CD4-positive, alpha-beta T cell treated with Interleukin-4 for 1 hour (primary cell): ENCODE measurements around the gene FATE1.
"Not testable (repeated sequence)": the region's sequence is repeated elsewhere in the genome, so short reads cannot be mapped to it uniquely, and the experiment has no call there.

Source experiments
- DNase-seq, 2 donors: peaks; one replicate each; pipeline ENCODE4 v3.0.0-alpha.2; 2020 to 2022

The FATE1 gene

GRCh38 chrX:151715752-151716151, at the start of gene FATE1:
Gene FATE1, plus strand, starts transcription at chrX:151716035. Its CDS starts 85 bp downstream, at chrX:151716120.
- no peak for DNase-seq

GRCh38 chrX:151675121-151675746, 40.6 kb upstream of the FATE1 start:
- no peak for DNase-seq

DNA sequence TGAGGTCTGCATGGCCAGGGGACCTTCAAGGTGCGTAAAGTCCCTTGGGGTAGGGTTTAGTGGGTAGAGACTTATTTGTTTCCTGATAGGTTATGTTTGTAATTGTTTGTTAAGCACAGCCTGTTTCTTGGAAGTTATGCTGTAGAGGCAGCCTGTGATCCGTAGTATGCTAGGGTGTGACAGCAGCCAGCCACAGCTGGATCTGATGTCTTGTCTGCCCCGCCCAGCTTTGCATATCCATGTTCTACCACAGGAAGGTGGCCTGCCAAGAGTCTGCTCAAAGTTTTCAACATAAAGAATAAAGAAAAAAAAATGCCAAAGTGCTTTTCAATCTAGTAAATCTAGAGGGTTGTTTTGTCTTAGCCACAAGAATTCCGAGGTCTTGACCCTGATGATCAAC, 39.6 kb upstream of the FATE1 start:
- no peak for DNase-seq

GRCh38 chrX:151679798-151680402, 35.9 kb upstream of the FATE1 start:
- DNase-seq = no peak

GRCh38 chrX:151680805-151681204, 35.0 kb upstream of the FATE1 start:
- peak; percentile 27 to 36 for DNase-seq

DNA sequence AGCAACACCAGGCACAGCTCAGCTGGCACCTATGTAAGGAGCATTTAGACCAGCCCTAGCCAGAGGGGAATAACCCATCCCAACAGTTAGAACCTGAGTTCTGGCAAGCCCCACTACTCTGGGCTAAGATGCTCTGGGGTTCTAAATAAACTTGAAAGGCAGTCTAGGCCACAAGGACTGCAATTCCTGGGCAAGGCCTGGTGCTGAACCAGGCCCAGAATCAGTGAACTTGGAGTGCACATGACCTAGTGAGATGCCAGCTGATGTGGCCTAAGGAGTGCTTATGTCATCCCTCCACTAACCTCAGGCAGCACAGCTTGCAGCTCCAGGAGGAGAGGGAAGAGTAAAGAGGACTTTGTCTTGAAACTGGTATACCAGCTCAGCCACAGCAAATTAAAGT, 28.2 kb upstream of the FATE1 start:
- no peak for DNase-seq

DNA sequence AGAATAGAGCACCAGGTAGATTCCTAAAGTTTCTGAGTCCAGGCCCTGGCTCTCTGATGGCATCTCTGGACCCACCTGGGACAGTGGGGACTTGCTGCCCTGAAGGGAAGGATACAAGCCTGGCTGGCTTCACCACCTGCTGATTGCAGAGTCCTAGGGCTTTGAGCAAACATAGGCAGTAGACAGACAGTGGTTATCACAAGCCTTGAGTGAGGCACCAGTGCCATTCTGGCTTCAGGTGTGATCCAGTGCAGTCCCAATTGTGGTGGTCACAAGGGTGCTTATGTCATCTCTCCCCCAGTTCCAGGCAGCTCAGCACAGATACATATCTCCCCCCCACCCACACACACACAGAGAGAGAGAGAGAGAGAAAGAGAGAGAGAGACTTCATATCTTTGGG, 27.1 kb upstream of the FATE1 start:
- DNase-seq = no peak

GRCh38 chrX:151692825-151693224, 23.0 kb upstream of the FATE1 start:
- DNase-seq = no peak

DNA sequence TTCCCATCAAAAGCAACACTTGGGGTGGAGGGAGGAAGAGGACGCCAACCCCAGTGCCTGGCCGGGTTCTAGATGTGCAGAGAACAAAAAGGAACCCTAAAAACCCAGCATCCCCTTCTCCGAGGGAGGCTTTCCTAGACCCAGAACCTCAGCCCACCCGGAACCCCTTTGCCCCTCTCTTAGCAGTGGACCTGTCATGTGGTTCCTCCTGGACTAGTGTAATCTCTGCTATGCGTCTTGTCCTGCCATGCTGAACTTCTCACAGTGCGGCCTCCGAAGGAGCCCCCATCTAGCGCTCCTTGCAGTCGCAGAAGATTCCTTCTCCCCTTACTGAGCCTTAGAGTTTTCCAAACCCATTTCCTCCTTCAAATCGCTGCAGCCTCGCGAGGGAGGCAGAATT, 21.7 kb upstream of the FATE1 start:
- no peak for DNase-seq

- no peak for DNase-seq
These were observed 20.9 kb upstream of the FATE1 start, which contains the start of gene PRRG3 for GRCh38 chrX:151694661-151695582. Gene PRRG3, plus strand, starts transcription at chrX:151695458. Its CDS starts 3,357 bp downstream, at chrX:151698815.

GRCh38 chrX:151695583-151696340, 20.1 kb upstream of the FATE1 start:
- DNase-seq = no peak

DNA sequence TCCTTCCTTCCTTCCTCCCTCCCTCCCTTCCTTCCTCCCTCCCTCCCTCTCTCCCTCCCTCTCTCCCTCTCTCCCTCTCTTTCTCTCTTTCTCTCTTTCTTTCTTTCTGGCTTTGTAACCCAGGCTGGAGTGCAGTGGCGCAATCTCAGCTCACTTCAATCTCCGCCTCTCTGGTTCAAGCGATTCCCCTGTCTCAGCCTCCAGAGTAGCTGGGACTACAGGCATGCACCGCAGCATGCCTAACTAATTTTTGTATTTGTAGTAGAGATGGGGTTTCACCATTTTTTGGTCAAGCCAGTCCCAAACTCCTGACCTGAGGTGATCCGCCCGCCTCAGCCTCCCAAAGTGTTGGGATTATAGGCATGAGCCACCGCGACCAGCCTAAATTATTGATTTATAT, 18.8 kb upstream of the FATE1 start:
- DNase-seq = not testable (repeated sequence)

DNA sequence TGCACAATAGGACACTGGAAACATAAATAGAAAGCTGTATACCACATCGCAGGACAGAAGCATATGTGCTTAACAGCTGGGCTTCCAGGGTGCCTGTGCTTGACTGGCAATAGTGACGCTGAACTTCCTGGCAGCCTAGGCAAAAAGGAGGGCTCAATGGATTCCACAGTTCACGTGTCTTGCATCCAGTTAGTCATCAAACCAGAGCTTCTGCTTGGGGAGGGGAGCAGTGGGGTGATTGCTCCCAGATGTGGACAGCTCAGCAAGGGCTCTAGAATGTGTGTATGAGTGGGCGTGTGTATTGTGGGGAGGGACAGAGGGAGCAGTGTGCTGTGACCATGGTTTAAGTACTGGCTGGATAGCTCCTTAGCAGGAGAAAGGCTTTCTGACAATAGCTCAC, 18.3 kb upstream of the FATE1 start:
- no peak for DNase-seq

DNA sequence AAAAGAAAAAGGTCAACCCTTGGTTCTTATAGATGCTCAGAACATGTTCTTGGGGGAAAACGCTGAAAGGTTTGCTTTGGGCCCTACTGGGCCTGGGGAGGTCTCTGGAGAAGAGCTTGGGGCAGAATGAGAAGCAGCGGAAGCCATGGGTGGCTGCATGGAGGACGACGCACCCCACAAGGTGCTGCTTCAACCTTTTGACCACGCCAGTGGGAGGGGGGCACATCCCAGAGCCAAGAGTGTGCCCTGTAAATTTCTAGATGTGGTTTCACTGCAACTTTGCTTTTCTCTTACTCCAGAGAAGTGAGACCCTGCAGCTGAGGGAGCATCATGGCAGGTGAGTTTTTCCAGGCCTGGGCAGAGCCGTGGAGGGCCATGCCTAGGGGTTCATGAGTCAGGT, 17.4 kb upstream of the FATE1 start:
- no peak for DNase-seq

DNA sequence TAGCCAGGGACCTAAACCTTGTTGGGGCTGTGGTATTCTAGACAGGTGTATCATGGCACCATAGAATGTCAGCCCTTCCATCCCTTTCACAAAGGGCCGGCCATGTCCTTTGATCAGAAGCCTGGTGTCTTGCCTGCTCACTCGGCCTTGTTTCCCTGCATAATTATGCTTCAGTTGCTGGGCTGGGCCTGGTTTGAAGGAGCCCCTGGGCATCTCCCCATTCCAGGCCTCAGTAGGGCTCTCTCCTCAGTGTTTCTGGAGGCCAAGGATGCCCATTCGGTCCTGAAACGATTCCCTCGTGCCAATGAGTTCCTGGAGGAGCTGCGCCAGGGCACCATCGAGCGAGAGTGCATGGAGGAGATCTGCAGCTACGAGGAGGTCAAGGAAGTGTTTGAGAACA, 16.1 kb upstream of the FATE1 start:
- DNase-seq = no peak

DNA sequence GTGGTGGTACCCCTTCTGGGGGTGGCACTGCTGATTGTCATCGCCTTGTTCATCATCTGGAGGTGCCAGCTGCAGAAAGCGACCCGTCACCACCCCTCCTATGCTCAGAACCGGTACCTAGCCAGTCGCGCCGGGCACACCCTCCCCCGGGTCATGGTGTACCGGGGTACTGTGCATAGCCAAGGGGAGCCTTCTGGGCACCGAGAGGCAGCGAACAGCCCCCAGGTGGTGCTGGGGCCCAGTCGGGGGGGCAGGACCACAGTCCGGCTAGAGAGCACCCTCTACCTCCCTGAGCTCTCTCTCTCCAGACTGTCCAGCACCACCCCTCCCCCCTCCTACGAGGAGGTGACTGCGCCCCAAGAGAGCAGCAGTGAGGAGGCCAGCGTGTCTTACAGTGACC, 15.3 kb upstream of the FATE1 start:
- no peak for DNase-seq

GRCh38 chrX:151701071-151701470, 14.8 kb upstream of the FATE1 start:
- DNase-seq = no peak

- DNase-seq = no peak
These were observed 14.3 kb upstream of the FATE1 start for GRCh38 chrX:151701531-151701930.

DNA sequence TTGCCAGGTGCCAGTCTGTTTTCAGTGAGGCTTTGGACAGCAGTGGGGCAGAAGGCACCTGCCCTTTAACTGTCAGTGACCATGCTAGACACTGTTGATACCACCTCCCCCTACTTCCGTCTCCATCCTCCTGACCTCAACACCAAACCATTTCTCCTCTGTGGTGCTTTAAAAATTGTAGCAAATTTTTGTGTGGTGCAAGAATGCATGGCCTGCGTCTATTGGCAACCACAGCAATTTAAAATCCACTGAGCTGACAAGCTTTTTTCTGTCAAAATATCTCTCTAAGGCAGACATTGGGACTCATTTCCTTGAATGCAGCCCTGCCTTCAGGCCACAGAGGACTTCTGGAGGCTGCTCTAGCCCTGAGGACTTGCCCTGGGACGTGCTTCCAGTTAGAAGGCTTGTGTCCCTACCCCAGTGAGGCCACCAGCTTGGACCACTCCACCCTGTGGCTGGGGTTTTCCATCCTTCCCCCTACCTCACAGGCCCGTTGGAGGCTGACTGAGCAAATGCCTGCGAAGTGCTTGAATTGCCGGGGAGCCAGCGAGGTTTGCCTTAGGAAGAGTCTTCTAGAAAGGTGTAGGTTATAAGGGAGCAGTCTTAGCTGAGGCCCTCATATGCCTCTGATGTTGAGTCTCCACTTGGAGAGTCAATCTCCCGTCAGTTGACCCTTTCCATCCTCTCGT, 13.7 kb upstream of the FATE1 start:
- no peak for DNase-seq

DNA sequence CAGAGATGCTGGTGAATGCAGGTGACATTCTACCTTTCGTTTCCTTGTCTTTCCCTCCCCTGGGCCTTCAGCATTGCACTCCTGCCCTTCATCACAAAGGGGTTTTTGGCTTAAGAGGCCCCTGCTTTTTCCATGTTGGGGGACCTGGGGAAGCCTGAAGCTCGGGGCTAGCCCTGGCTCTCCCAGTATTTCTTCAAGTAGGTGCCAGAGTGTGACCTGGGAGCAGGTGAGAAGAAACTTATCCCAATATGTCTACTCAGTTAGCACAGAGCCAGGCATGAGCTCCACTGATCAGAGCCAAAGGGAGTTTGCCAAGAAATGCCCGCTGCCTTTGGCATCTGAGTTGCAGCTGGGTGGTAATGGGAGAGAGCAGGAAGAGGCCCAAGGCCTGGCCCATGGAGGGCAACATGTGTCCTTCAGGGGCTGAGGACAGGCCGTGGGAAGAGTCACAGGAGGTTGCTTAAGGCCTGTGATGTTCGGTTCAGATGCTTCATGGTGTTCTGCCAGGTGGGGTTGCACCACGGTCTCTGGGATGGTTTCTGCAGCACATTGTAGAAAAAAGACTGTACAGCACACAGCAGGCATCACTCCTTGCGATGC, 13.0 kb upstream of the FATE1 start:
- no peak for DNase-seq

GRCh38 chrX:151703487-151703886, 12.3 kb upstream of the FATE1 start:
- DNase-seq = no peak
